HG02798 (cell line): ENCODE data around the gene WARS2.
A peak's percentile ranks its signal among the peaks of the same experiment; 100 is the strongest.
"Not testable (repeated sequence)": the region's sequence is repeated elsewhere in the genome, so short reads cannot be mapped to it uniquely, and the experiment has no call there.

Source experiments
- ATAC-seq: cut with Tn5 transposase; IDR thresholded peaks from one replicate; pipeline ENCODE4 v1.9.1; 2021; ENCODE audit warnings: mild to moderate bottlenecking; ENCODE audit not compliant: unreplicated experiment, poor library complexity

Gene WARS2

DNA sequence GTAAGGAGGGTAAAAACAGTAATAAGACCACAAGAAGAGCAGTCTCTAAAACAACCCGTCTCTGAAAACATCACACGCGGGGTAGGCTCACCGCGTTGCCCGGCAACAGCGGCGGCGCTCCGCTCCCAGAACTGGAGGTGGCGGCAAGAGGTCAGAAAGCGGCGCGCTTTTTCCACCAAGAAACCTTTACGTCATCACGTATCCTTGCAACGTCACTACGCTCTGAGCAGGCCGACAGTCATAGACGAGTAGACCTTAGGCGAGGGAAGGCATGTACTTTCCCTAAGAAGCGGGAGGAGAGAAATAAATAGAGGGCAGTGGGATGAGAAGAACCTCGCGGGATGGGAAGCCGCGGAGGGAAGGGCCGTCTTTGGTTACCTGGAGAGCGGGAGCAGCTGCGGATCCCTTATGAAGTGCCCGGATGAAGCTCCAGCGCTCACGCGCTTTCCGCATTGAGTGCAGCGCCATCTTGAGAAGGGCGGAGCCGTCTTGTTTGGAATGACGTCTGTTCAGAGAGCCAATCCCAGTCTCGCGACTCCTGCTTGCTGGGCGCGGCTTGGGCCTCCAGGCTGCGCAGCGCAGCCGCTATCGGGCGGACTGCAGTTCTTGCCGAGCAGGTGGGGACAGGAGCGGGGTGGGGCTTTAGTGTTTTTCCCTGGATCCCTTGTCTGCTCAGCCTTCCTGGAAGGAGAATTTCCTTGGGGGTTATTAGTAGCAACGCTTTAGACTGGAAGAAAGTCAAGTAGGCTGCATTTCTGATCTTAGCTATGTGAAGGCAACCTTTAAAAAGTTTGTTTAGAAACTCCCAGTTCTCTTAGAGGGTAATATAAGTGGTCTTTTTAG is at the start of gene WARS2:
Gene WARS2, minus strand, starts transcription at position 477 of the 843 bp plus-strand sequence. Its CDS starts 9 bp downstream, at position 468.
- ATAC-seq: peak; percentile 95

DNA sequence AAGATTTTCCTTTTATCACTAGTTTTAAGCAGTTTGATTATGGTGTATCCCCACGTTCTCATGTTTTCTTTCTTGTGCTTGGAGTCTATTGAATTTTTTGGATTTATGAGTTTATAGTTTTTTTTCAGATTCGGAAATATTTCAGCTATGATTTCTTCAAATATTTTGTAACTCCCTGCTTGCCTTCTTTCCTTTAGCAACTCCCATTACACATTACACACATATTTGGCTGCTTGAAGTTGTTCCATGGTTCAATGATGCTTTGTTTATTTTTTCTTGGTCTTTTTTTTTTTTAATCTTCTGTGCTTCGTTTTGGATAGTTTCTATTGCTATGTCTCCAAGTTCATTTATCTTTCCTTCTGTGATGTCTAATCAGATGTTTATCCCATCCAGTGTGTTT is 48.5 kb upstream of the WARS2 start:
- ATAC-seq: no peak

DNA sequence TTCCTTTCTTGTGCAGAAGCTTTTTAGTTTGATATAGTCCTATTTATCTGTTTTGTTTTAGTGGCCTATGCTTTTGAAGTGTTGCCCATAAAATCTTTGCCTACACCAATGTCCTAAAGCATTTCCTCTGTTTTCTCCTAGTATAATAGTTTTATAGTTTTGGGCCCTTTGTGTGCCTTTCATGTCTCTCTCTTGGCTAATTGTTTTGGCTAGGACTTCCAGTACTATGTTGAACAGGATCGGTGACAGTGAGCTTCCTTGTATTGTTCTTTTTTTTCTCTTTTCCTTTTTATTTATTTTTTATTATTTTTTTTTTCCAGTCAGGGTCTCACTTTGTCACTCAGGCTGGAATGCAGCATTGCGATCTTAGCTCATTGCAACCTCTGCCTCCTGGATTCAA is 47.0 kb upstream of the WARS2 start:
- ATAC-seq: no peak

DNA sequence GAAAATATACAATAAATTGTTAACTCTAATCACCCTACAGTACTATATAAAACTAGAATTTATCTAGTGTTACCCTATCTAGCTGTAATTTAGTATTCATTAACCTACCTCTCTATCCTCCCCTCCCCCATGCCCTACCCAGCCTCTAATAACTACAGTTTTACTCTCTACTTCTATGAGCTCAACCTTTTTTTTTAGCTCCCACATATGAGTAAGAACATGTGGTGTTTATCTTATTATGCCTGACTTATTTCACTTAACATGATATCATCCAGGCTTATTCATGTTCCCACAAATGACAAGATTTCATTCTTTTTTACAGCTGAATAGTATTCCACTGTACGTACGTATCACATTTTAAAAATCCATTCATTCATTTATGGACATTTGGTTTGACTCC is 46.0 kb upstream of the WARS2 start:
- no peak for ATAC-seq

- no peak for ATAC-seq
These were observed 44.5 kb upstream of the WARS2 start for GRCh38 chr1:119184972-119185371.

DNA sequence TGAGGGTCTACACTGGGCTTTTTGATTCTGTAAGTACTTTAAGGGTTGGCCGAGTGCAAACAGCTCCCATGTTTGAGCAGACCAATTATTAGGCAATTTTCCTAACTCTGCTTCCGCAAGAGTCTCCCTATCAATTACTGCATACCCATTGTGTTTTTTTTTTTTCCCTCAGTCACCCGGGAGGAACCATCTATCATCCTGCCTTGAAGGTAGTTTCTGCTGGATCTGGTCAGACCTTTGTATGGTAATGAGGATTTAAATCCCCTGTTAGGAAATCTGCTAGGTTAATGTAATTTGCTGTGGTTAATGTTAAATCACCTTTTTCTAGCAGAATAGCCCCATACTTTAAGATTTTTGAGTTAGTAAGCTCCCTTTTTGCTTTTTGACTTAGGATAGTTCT is 40.8 kb upstream of the WARS2 start:
- no peak for ATAC-seq

DNA sequence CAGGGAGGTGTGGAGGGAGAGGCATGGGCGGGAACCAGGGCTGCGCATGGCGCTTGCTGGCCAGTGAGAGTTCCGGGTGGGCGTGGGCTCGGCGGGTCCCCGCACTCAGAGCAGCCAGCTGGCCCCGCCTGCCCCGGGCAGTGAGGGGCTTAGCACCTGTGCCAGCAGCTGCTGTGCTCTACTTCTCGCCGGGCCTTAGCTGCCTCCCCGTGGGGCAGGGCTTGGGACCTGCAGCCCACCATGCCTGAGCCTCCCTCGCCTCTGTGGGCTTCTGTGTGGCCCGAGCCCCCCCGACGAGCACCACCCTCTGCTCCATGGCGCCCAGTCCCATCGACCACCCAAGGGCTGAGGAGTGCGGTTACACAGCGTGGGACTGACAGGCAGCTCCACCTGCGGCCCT is 38.6 kb upstream of the WARS2 start:
- ATAC-seq: no peak

GRCh38 chr1:119172927-119173326 is 32.5 kb upstream of the WARS2 start:
- not testable (repeated sequence) for ATAC-seq

DNA sequence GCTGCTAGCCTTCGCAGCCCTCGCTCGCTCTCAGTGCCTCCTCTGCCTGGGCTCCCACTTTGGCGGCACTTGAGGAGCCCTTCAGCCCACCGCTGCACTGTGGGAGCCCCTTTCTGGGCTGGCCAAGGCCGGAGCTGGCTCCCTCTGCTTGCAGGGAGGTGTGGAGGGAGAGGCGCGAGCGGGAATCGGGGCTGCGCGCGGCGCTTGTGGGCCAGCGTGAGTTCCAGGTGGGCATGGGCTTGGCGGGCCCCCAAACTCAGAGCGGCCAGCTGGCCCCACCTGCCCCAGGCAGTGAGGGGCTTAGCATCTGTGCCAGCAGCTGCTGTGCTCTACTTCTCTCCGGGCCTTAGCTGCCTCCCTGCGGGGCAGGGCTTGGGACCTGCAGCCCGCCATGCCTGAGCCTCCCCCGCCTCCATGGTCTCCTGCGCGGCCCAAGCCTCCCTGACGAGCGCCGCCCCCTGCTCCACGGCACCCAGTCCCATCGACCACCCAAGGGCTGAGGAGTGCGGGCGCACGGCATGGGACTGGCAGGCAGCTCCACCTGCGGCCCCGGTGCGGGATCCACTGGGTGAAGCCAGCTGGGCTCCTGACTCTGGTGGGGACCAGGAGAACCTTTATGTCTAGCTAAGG is 31.0 kb upstream of the WARS2 start:
- ATAC-seq: not testable (repeated sequence)

- ATAC-seq: no peak
These were observed 22.9 kb upstream of the WARS2 start for GRCh38 chr1:119163396-119163795.

- no peak for ATAC-seq
These were observed 20.4 kb upstream of the WARS2 start for GRCh38 chr1:119160866-119161265.

DNA sequence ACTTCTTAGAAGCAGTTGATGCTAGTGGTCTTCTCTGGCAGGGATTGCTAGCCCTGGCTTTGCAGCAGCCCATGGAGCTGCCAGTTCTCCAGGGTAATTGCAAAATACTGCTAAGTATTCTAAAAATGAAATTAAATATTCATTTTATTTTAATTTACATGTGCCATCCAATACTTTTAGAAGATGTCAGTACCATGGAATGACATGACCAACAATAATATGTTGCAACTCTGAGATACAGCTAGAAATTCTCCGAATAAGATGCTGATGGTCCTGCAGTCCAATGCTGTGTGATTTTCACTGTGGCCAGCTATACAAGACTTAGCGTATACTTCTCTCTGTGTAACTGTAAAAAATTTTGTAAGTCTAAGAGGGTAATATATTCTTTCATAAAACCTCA is 20.0 kb upstream of the WARS2 start:
- ATAC-seq: no peak

GRCh38 chr1:119159966-119160365 is 19.5 kb upstream of the WARS2 start:
- ATAC-seq: no peak

- no peak for ATAC-seq
These were observed 18.7 kb upstream of the WARS2 start for GRCh38 chr1:119159111-119159510.

DNA sequence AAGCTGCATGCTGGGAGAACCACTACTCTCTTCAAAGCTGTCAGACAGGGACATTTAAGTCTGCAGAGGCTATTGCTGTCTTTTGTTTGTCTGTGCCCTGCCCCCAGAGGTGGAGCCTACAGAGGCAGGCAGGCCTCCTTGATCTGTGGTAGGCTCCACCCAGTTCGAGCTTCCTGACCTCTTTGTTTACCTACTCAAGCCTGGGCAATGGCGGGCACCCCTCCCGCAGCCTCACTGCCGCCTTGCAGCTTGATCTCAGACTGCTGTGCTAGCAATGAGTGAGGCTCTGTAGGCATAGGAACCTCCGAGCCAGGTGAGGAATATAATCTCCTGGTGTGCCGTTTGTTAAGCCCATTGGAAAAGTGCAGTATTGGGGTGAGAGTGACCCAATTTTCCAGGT is 16.3 kb upstream of the WARS2 start:
- ATAC-seq: not testable (repeated sequence)

GRCh38 chr1:119155069-119155468 is 14.6 kb upstream of the WARS2 start:
- not testable (repeated sequence) for ATAC-seq

DNA sequence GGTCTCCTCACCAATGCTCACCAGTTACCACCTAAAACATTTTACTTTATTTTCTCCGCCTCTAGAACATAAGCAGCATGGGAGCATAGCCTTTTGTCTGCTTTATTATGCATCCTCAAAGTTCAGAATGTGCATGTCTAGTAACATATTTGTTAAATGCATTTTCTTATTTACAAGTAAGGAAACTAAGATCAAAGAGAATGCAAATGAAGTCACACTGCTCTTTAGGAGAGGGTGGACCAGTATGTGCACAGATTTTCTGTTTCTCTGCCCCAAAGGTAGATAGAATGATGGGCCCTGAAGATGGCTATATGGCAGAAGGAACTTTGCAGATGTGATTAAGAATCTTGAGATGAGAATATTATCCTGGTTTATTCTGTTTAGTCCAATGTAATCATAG is 9.7 kb upstream of the WARS2 start:
- no peak for ATAC-seq

DNA sequence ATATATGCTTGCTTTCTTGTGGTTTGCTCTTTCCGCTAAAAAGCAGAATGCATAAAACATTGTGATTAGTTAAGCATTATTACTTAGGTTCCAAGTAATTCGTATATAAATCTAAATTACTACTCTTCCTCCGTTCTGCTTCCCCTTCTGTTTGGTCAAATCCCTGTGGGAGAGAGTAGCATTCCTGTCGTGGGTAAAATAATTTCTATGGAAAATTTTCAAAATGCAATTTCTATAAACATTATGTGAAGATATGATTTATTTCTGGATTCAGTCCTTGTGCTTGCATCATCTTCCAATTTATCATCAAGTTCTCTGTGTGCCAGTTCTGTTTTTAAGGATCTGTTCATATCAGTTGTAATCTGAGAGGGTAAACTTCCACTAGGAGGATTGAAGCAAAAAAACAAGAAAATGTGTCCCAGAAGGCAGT is 7.2 kb upstream of the WARS2 start:
- ATAC-seq: no peak

DNA sequence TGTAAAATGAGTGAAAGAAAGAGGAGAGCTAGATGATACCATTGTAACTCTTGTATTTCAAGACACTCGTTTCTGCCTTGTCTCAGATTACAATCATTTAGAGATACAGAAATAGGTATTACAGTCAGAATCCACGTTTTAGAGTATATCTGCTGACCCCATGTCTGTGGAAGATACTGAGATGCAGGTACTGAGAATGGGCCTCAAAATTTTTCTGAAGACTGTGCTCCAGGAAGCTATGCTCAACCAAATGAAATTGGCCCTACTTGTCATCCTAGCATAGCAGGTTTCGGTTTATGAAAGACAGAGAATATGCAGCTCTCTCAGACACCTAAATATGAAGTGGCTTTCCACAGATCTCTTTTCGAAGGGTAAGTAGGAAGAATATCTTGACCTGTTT is 6.0 kb upstream of the WARS2 start:
- ATAC-seq: no peak

- ATAC-seq: no peak
These were observed 4.4 kb upstream of the WARS2 start for GRCh38 chr1:119144813-119145212.

DNA sequence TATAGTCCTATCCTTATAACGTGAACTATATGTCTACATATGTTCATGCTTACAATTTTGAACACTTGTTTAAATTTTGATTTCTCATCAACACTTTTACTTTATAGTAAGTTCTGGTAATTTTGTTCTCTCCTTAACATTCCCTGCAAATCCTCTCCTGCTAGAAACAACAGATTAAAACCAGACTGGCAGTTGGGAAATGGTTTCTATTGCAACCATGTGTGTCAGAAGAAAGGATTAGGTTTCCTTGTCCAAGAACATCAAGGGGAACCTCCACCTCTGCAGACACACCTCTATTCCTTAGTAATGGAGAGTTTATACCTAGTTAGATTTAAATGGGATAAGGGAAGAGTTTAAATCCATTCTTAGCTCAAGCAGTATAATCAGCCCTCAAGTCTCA is 3.3 kb upstream of the WARS2 start:
- ATAC-seq: no peak

DNA sequence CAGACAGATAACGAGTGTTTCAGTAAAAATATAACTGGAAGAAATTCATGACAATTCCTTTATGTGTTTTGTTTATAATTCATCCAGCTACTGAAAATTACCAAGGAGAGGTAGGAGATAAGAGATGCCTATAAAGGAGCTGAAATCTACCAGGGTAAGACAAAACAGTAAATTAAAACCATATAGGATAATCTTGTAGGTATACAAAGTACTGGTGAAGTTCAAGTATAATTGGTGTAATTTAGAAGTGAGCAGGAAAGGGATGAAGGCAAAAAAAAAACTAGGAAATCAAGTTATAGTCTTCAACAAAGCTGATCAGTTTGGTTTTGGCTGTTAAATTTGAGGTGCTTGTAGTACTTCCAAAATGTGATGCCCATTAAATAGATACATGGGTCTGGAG is 1.2 kb upstream of the WARS2 start:
- no peak for ATAC-seq
